ENCODE data around the gene TSC22D1.
A peak's percentile ranks its signal among the peaks of the same experiment; 100 is the strongest.

TSC22D1 gene

GRCh38 chr13:44449999-44450821 is 125.9 kb downstream of the TSC22D1 start:
- DNase-seq = no peak

GRCh38 chr13:44448875-44449274 is 127.3 kb downstream of the TSC22D1 start:
- DNase-seq = no peak

GRCh38 chr13:44448373-44448772 is 127.8 kb downstream of the TSC22D1 start:
- DNase-seq = no peak

GRCh38 chr13:44447783-44448321 is 128.3 kb downstream of the TSC22D1 start:
- DNase-seq = no peak

- DNase-seq = no peak
Measured at GRCh38 chr13:44440046-44440608, 136.0 kb downstream of the TSC22D1 start.

- no peak for DNase-seq
Measured at GRCh38 chr13:44439452-44440024, 136.6 kb downstream of the TSC22D1 start.

GRCh38 chr13:44438234-44438579 is 137.9 kb downstream of the TSC22D1 start:
- DNase-seq = no peak

- peak; percentile 44 for DNase-seq
Measured at GRCh38 chr13:44437356-44438233, 138.5 kb downstream of the TSC22D1 start.

- DNase-seq = peak; percentile 97
Measured at GRCh38 chr13:44436589-44437337, 139.4 kb downstream of the TSC22D1 start.

- DNase-seq = no peak
Measured at GRCh38 chr13:44435919-44436510, 140.1 kb downstream of the TSC22D1 start.

- peak; percentile 99 for DNase-seq
Measured at GRCh38 chr13:44435142-44435918, 140.8 kb downstream of the TSC22D1 start.

- no peak for DNase-seq
Measured at GRCh38 chr13:44434766-44435141, 141.4 kb downstream of the TSC22D1 start.

GRCh38 chr13:44433863-44434765 is 142.0 kb downstream of the TSC22D1 start:
- no peak for DNase-seq

GRCh38 chr13:44432650-44433049 is 143.5 kb downstream of the TSC22D1 start:
- no peak for DNase-seq

- DNase-seq = no peak
Measured at GRCh38 chr13:44431150-44431549, 145.0 kb downstream of the TSC22D1 start.

GRCh38 chr13:44429311-44429710 is 146.8 kb downstream of the TSC22D1 start:
- no peak for DNase-seq

- no peak for DNase-seq
Measured at GRCh38 chr13:44426461-44426860, 149.7 kb downstream of the TSC22D1 start.

GRCh38 chr13:44425815-44426078 is 150.4 kb downstream of the TSC22D1 start:
- DNase-seq = no peak

- no peak for DNase-seq
Measured at GRCh38 chr13:44425041-44425814, 150.9 kb downstream of the TSC22D1 start.

All from NCI-H146 (cell line).